Body of pancreas (tissue), 4 donors: Measurements from ENCODE around the gene ZBTB16. TPM values are rescaled to one million over a fixed set of nuclear protein-coding genes. Genes with fewer than 3 reads are reported as not detected.

Source experiments
- ATAC-seq: fragments of 150-250 bp; one replicate; pipeline ENCODE4 v1.9.1; 2016
- DNase-seq, 4 donors: peaks; one replicate each; pipeline ENCODE4 v3.0.0-alpha.2; 2019
- H3K27ac ChIP-seq, 4 donors: fragments of 200-600 bp; sonication (generic); 1 replicate in 3 of 4; 2 replicates in 1 of 4; pipeline versions ENCODE4 v1.5.1 to v1.6.1; 2016 to 2019; ENCODE audit warnings: mild to moderate bottlenecking in 1 of 4, mixed read lengths in 1 of 4, moderate library complexity in 1 of 4
- H3K27me3 ChIP-seq, 2 donors: fragments of 200-600 bp; sonication (generic); one replicate each; pipeline ENCODE4 v1.6.0; 2016; ENCODE audit warnings: mild to moderate bottlenecking in 1 of 2
- H3K36me3 ChIP-seq, 2 donors: fragments of 200-600 bp; sonication (generic); replicated peaks in 1 of 2; 2 replicates each; pipeline ENCODE4 v1.5.1; 2016; ENCODE audit warnings: low read depth in 2 of 2; ENCODE audit not compliant: insufficient read depth in 1 of 2
- H3K4me1 ChIP-seq: fragments of 200-600 bp; sonication (generic); one replicate; pipeline ENCODE4 v1.6.0; 2016
- H3K4me3 ChIP-seq, 2 donors: fragments of 200-600 bp; sonication (generic); 1 replicate in 1 of 2; 2 replicates in 1 of 2; pipeline ENCODE4 v1.5.1; 2016 to 2019
- H3K9me3 ChIP-seq, 3 donors: fragments of 200-600 bp; sonication (generic); 1 replicate in 2 of 3; 2 replicates in 1 of 3; pipeline ENCODE4 v1.5.1; 2016
- CTCF ChIP-seq, 7 experiments: fragments of 450-650 bp in 4 of 7; fragments of 200-600 bp in 3 of 7; sonication (generic) in 3 of 7; IDR thresholded peaks; one replicate each; pipeline ENCODE4 v1.5.1; 2016 to 2019; ENCODE audit warnings: antibody characterized with exemption in 7 of 7
- POLR2A ChIP-seq, 3 donors: fragments of 450-650 bp; IDR thresholded peaks; one replicate each; pipeline ENCODE4 v1.6.1; 2016; ENCODE audit warnings: antibody characterized with exemption in 3 of 3, mild to moderate bottlenecking in 2 of 3
- WGBS, 2 donors: methylation state at CpG; one replicate each; pipeline ENCODE4 v1.1.5; 2017; 5-methylcytosine and 5-hydroxymethylcytosine counted together
- intact Hi-C: fragments of 100-400 bp; cut with DNase I; formaldehyde crosslinking; loops from one replicate; pipeline ENCODE4 v1.15.1; 2023
- total RNA-seq, 2 donors: library from RNA; depleted of rRNA; stranded (reverse); fragments of >200 nt; gene quantifications; one replicate each; pipeline ENCODE4 v1.1.0, GENCODE V29; 2016

Gene ZBTB16
- total RNA-seq, 2 donors from 2014 or later, result 96.5 to 150 TPM

- peak in 2 of 3 donors; percentile 22 to 48 for TF ChIP-seq POLR2A (IDR thresholded peaks at IDR 0.05)
- TF ChIP-seq CTCF (IDR thresholded peaks at IDR 0.05), result peak in 1 of 7 experiments; percentile 10
- DNase-seq (peak; percentile 90 to 97 (median 96)), ATAC-seq (peak; percentile 74)
- 26 to 32% methylated on average over 15 of the region's 15 CpGs for WGBS, 2 donors
- no peaks in the 10 kb centered on the region for H3K27me3 ChIP-seq
- peaks cover 100% of the 10 kb centered on the region for H3K4me1 ChIP-seq
- peak overlapping the region; percentile 63 to 99 (median 95) for H3K27ac ChIP-seq
- no peak overlapping the region for H3K4me3 ChIP-seq
- no peaks in the 10 kb centered on the region for H3K36me3 ChIP-seq
- intact Hi-C loops, result no loop called here
- H3K9me3 ChIP-seq, result no peaks in the 10 kb centered on the region
Observed at GRCh38 chr11:114171257-114172054, 111.9 kb downstream of the ZBTB16 start.

- intact Hi-C loops, result no loop called here
- WGBS, 2 donors, result 50 to 58% methylated on average over 11 to 14 of the region's 14 CpGs
- Histone ChIP-seq H3K27me3 (no peaks in the 10 kb centered on the region), H3K27ac (peak overlapping the region; percentile 63 to 99 (median 95)), H3K36me3 (no peaks in the 10 kb centered on the region), H3K4me3 (no peak overlapping the region), H3K9me3 (no peaks in the 10 kb centered on the region), H3K4me1 (peaks cover 100% of the 10 kb centered on the region)
- ATAC-seq (no peak), DNase-seq (no peak)
- TF ChIP-seq POLR2A (IDR thresholded peaks at IDR 0.05), result no peak
- TF ChIP-seq CTCF (IDR thresholded peaks at IDR 0.05), result no peak
Observed at GRCh38 chr11:114172055-114172861, 112.7 kb downstream of the ZBTB16 start.

GRCh38 chr11:114172871-114173444 is 113.4 kb downstream of the ZBTB16 start:
- H3K36me3 ChIP-seq, result no peaks in the 10 kb centered on the region
- 48 to 49% methylated on average over 8 of the region's 8 CpGs for WGBS, 2 donors
- peak overlapping the region; percentile 63 to 99 (median 95) for H3K27ac ChIP-seq
- H3K27me3 ChIP-seq, result no peaks in the 10 kb centered on the region
- intact Hi-C loops, result no loop called here
- peaks cover 100% of the 10 kb centered on the region for H3K4me1 ChIP-seq
- no peak for TF ChIP-seq POLR2A (IDR thresholded peaks at IDR 0.05)
- TF ChIP-seq CTCF (IDR thresholded peaks at IDR 0.05), result no peak
- no peak overlapping the region for H3K4me3 ChIP-seq
- ATAC-seq (no peak), DNase-seq (no peak)
- H3K9me3 ChIP-seq, result no peaks in the 10 kb centered on the region

GRCh38 chr11:114173843-114174242 is 114.3 kb downstream of the ZBTB16 start:
- peak overlapping the region; percentile 63 to 99 (median 95) for H3K27ac ChIP-seq
- H3K4me1 ChIP-seq, result peaks cover 100% of the 10 kb centered on the region
- no peaks in the 10 kb centered on the region for H3K36me3 ChIP-seq
- ATAC-seq (no peak), DNase-seq (no peak)
- no peak for TF ChIP-seq CTCF (IDR thresholded peaks at IDR 0.05)
- no peak for TF ChIP-seq POLR2A (IDR thresholded peaks at IDR 0.05)
- no peak overlapping the region for H3K4me3 ChIP-seq
- 89 to 93% methylated on average over 5 of the region's 5 CpGs for WGBS, 2 donors
- intact Hi-C loops, result no loop called here
- H3K27me3 ChIP-seq, result no peaks in the 10 kb centered on the region
- no peaks in the 10 kb centered on the region for H3K9me3 ChIP-seq
